ENCODE results near the gene ERCC2.

DNA sequence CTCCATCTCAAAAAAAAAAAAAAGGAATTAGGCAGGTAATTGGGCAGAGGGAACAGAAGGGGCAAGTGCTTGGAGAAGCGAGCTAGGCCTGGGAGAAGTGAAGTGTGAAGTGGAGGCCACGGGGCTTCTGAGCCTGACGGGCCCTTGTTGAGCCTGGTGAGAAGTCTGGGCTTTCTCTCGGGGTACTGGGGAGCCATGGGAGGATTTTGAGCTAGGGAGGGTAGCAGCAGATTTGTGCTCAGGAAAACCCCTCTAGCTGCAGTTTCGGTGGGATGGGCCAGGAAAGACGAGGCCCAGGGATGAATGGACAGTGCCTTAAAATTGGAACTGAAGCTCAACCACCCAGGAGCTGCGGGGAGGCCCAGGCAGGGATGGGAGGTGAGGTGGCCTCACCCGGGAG lies 44.1 kb upstream of the ERCC2 start:
- TF ChIP-seq, protein P1, sequence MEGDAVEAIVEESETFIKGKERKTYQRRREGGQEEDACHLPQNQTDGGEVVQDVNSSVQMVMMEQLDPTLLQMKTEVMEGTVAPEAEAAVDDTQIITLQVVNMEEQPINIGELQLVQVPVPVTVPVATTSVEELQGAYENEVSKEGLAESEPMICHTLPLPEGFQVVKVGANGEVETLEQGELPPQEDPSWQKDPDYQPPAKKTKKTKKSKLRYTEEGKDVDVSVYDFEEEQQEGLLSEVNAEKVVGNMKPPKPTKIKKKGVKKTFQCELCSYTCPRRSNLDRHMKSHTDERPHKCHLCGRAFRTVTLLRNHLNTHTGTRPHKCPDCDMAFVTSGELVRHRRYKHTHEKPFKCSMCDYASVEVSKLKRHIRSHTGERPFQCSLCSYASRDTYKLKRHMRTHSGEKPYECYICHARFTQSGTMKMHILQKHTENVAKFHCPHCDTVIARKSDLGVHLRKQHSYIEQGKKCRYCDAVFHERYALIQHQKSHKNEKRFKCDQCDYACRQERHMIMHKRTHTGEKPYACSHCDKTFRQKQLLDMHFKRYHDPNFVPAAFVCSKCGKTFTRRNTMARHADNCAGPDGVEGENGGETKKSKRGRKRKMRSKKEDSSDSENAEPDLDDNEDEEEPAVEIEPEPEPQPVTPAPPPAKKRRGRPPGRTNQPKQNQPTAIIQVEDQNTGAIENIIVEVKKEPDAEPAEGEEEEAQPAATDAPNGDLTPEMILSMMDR (IDR thresholded peaks at IDR 0.05): no peak
- no peak for TF ChIP-seq POLR2AphosphoS5 (IDR thresholded peaks at IDR 0.05)
